Natural killer cell (primary cell): Measurements from ENCODE around the gene TRIM3. TPM values are rescaled to one million over a fixed set of nuclear protein-coding genes. Genes with fewer than 3 reads are reported as not detected.
A peak's percentile ranks its signal among the peaks of the same experiment; 100 is the strongest.

Experiments
- ATAC-seq, 3 donors: fragments of 150-1000 bp in 2 of 3; fragments of 200-7000 bp in 1 of 3; cut with Tn5 transposase; 1 replicate in 1 of 3; 2 replicates in 2 of 3; pipeline ENCODE4 v1.10.0; 2021; ENCODE audit warnings: mild to moderate bottlenecking in 2 of 3, moderate library complexity in 2 of 3
- DNase-seq, 2 donors: peaks; one replicate each; pipeline versions ENCODE4 v3.0.0 to v3.0.0-alpha.2; 2013 to 2021; ENCODE audit warnings: mixed read lengths in 1 of 2
- H3K27ac ChIP-seq: one replicate; pipeline ENCODE4 v1.5.1; 2013; ENCODE audit warnings: mild to moderate bottlenecking, low read length
- H3K27me3 ChIP-seq: one replicate; pipeline ENCODE4 v1.6.1; 2013; ENCODE audit warnings: low read length; ENCODE audit not compliant: control insufficient read depth, insufficient read depth
- H3K36me3 ChIP-seq: one replicate; pipeline ENCODE4 v1.6.1; 2013; ENCODE audit warnings: low read length; ENCODE audit not compliant: control insufficient read depth, insufficient read depth
- H3K4me1 ChIP-seq: one replicate; pipeline ENCODE4 v1.6.1; 2013; ENCODE audit warnings: low read length; ENCODE audit not compliant: control insufficient read depth, insufficient read depth
- H3K4me3 ChIP-seq: one replicate; pipeline ENCODE4 v1.5.1; 2013; ENCODE audit warnings: low read length
- H3K9me3 ChIP-seq: one replicate; pipeline ENCODE4 v1.6.1; 2013; ENCODE audit warnings: low read length; ENCODE audit not compliant: control insufficient read depth, insufficient read depth
- H3K27ac Mint-ChIP-seq, 2 donors: one replicate each; pipeline ENCODE4 v1.8.0; 2022; ENCODE audit warnings: mild to moderate bottlenecking in 2 of 2, mixed read lengths in 2 of 2, moderate library complexity in 1 of 2
- H3K27me3 Mint-ChIP-seq, 2 donors: one replicate each; pipeline ENCODE4 v1.8.0; 2022; ENCODE audit warnings: low read depth in 2 of 2, mixed read lengths in 2 of 2
- H3K36me3 Mint-ChIP-seq: one replicate; pipeline ENCODE4 v1.8.0; 2022; ENCODE audit warnings: mixed read lengths
- H3K4me1 Mint-ChIP-seq, 2 donors: one replicate each; pipeline ENCODE4 v1.8.0; 2022; ENCODE audit warnings: mixed read lengths in 2 of 2
- H3K4me3 Mint-ChIP-seq: one replicate; pipeline ENCODE4 v1.8.0; 2022; ENCODE audit warnings: mild to moderate bottlenecking, moderate library complexity, mixed read lengths
- H3K9me3 Mint-ChIP-seq, 2 donors: one replicate each; pipeline ENCODE4 v1.8.0; 2022; ENCODE audit warnings: mixed read lengths in 2 of 2
- CTCF ChIP-seq: fragments of 200-600 bp; IDR thresholded peaks from one replicate; pipeline ENCODE4 v1.8.0; 2022; ENCODE audit warnings: antibody characterized with exemption
- WGBS: methylation state at CpG from one replicate; pipeline ENCODE4 v1.1.7; 2013; ENCODE audit warnings: missing lambda C conversion rate; ENCODE audit not compliant: insufficient coverage; 5-methylcytosine and 5-hydroxymethylcytosine counted together
- intact Hi-C: fragments of 100-400 bp; cut with micrococcal nuclease; formaldehyde crosslinking; loops from one replicate; pipeline ENCODE4 v1.14.2; 2022
- total RNA-seq, 4 donors: library from RNA; stranded (reverse); fragments of 120-200 nt in 1 of 4; gene quantifications; one replicate each; pipeline versions ENCODE4 v1.2.3 to v1.2.4, GENCODE V29; 2013 to 2022

The TRIM3 gene
- total RNA-seq, 3 donors from 2014 or later (not counting 1 experiment from before 2014, with no cell fraction given), result 26.4 to 30.9 (median 26.5) TPM

- no peak for ATAC-seq
Observed at GRCh38 chr11:6400431-6401345, 73.1 kb downstream of the TRIM3 start.

More at GRCh38 chr11:6400431-6401345, 73.1 kb downstream of the TRIM3 start:
- peaks cover 46% of the 10 kb centered on the region for H3K4me1 ChIP-seq
- Mint-ChIP-seq H3K27me3 (no peaks in the 10 kb centered on the region), H3K36me3 (no peaks in the 10 kb centered on the region), H3K4me1 (peaks cover 29 to 48% of the 10 kb centered on the region in 2 donors), H3K4me3 (no peak overlapping the region), H3K9me3 (no peaks in the 10 kb centered on the region), H3K27ac (peak overlapping the region; percentile 50 to 99)
- 98% methylated on average over 15 of the region's 15 CpGs for WGBS
- H3K4me3 ChIP-seq, result no peak overlapping the region
- peaks cover 5% of the 10 kb centered on the region for H3K36me3 ChIP-seq
- H3K9me3 ChIP-seq, result no peaks in the 10 kb centered on the region
- intact Hi-C loops, result no loop called here
- peak overlapping the region; percentile 3 for H3K27ac ChIP-seq
- TF ChIP-seq CTCF, result no peak
- DNase-seq, result no peak
- H3K27me3 ChIP-seq, result no peaks in the 10 kb centered on the region

Other genes starting within 250 kb of the TRIM3 start
- gene FHIP1B, start 239.3 kb downstream of the TRIM3 start, total RNA-seq, result 10 to 100 TPM; 50.6 to 76.9 (median 58.4) TPM
- gene CNGA4, start 234.9 kb downstream of the TRIM3 start, total RNA-seq, result under 1 TPM; 0.35 to 0.50 (median 0.39) TPM
- gene CCKBR, start 214.1 kb downstream of the TRIM3 start, total RNA-seq, result not detected
- not detected for gene CAVIN3, start 153.4 kb downstream of the TRIM3 start, total RNA-seq
- gene SMPD1, start 83.5 kb downstream of the TRIM3 start, total RNA-seq, result 10 to 100 TPM; 52.7 to 63.3 (median 56.1) TPM
- 10 to 100 TPM; 62.8 to 77.1 (median 67.5) TPM for gene APBB1, start 54.8 kb downstream of the TRIM3 start, total RNA-seq
- gene HPX, start 33.0 kb downstream of the TRIM3 start, total RNA-seq, result 1 to 10 TPM in 1 of 3 donors, under 1 TPM in 2; 0.35 to 1.5 (median 0.98) TPM
- gene ARFIP2, start 7.4 kb upstream of the TRIM3 start, total RNA-seq, result 10 to 100 TPM; 44.7 to 62.3 (median 51.4) TPM
- 10 to 100 TPM; 69.6 to 92.8 (median 71.4) TPM for gene TIMM10B, start 7.6 kb upstream of the TRIM3 start, total RNA-seq
- 10 to 100 TPM; 29.6 to 38.3 (median 31.4) TPM for gene DNHD1, start 23.3 kb upstream of the TRIM3 start, total RNA-seq
- gene RRP8, start 129.7 kb upstream of the TRIM3 start, total RNA-seq, result 10 to 100 TPM; 31.3 to 35.9 (median 31.9) TPM
- gene ILK, start 129.8 kb upstream of the TRIM3 start, total RNA-seq, result 100 to 1,000 TPM; 109 to 145 (median 142) TPM
- 100 to 1,000 TPM; 154 to 191 (median 158) TPM for gene TAF10, start 138.3 kb upstream of the TRIM3 start, total RNA-seq
- gene TPP1, start 145.5 kb upstream of the TRIM3 start, total RNA-seq, result 100 to 1,000 TPM; 123 to 135 (median 131) TPM
- 1 to 10 TPM in 1 of 3 donors, under 1 TPM in 2; 0.49 to 1.0 (median 0.83) TPM for gene DCHS1, start 181.9 kb upstream of the TRIM3 start, total RNA-seq
- 10 to 100 TPM in 2 of 3 donors, 1 to 10 TPM in 1; 9.0 to 11.8 (median 11.4) TPM for gene MRPL17, start 209.4 kb upstream of the TRIM3 start, total RNA-seq